GM20000 (cell line): Measurements from ENCODE around the gene FCF1.

Experiments used
- DNase-seq: peaks from one replicate; pipeline ENCODE4 v3.0.0; 2012; ENCODE audit warnings: low spot score
- TF ChIP-seq, protein P1 (sequence below): IDR thresholded peaks from 2 replicates; pipeline ENCODE4 v1.5.1; 2012; ENCODE audit warnings: mild to moderate bottlenecking, control low read depth; ENCODE audit errors: extremely low read depth, missing control alignments

Gene FCF1

DNA sequence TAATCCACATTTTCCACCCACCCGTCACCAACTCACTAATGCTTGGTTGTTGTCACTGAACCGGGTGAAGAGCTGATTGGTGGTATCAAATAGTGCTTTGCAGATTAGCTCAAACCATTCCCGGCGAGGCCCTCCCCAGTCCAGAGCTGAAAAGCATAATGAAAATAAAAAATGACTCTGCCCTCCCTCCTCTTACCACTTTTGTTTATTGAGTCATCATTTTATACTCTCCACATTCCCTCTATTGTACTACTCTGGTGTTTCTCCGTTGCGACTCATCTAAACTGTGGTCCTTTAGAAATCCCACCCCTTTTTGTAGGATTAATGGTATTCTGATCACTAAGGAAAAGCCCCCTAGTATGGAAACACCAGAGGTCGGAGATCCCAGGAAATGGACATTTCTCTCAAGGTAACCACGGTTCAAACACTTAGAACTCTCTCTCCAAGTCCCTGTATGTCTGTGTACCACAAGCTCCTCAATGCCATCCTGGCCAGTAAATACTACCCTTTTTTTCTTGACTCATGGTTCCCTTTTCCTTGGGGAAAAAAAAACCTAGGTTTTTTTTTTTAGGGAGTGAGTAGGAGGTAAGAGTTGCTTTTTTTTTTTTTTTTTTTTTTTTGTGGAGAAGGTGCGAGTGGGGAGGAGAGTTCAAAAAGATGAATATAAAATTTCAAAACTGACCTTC lies 42.1 kb upstream of the FCF1 start:
- no peak for DNase-seq
- TF ChIP-seq, protein P1, sequence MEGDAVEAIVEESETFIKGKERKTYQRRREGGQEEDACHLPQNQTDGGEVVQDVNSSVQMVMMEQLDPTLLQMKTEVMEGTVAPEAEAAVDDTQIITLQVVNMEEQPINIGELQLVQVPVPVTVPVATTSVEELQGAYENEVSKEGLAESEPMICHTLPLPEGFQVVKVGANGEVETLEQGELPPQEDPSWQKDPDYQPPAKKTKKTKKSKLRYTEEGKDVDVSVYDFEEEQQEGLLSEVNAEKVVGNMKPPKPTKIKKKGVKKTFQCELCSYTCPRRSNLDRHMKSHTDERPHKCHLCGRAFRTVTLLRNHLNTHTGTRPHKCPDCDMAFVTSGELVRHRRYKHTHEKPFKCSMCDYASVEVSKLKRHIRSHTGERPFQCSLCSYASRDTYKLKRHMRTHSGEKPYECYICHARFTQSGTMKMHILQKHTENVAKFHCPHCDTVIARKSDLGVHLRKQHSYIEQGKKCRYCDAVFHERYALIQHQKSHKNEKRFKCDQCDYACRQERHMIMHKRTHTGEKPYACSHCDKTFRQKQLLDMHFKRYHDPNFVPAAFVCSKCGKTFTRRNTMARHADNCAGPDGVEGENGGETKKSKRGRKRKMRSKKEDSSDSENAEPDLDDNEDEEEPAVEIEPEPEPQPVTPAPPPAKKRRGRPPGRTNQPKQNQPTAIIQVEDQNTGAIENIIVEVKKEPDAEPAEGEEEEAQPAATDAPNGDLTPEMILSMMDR: no peak

DNA sequence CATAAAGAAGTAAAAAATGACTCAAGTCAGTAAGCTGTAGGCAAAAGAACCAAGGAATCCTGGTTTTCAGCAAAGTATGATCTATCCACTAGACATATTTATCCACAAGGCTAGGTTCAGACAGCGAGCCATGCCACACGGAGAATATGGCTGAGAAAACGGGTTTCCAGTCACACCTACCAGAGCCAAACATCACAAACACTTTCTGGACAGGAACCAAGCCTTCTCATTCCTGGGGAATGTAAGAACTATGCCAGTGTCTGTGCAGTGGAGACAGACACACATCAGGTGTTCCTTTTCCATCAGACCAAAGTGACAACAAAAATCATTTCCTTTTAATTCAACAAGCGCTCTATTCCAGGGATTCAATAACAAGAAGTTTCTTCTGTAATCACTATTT lies 41.2 kb upstream of the FCF1 start:
- DNase-seq: no peak
- TF ChIP-seq, protein P1: no peak

GRCh38 chr14:74673768-74674167 lies 39.2 kb upstream of the FCF1 start:
- DNase-seq: no peak
- TF ChIP-seq, protein P1: no peak

- DNase-seq: no peak
- TF ChIP-seq, protein P1: no peak
These were observed 37.7 kb upstream of the FCF1 start for GRCh38 chr14:74675219-74675618.

GRCh38 chr14:74682169-74682952 lies 30.6 kb upstream of the FCF1 start:
- no peak for DNase-seq
- TF ChIP-seq, protein P1: no peak

DNA sequence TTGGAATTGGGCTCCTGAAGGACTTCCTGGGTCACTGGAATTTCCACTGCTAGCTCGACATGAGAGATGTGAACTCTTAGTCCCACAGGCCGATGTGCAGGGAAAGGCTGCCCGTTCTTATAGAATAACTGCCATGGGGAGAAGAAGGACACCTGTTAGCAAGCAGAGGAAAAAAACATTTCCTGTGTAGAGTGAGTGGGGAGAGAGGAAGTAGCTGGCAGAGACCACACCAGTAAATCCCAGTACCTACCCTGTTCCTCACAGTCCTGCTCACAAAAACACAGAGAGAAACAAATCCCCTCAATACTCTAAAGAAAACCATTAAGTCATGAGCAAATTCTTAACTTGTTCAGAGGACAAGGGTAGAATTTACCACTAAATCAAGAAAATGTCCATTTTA lies 29.5 kb upstream of the FCF1 start:
- DNase-seq: no peak
- TF ChIP-seq, protein P1: no peak

- peak; percentile 51 for DNase-seq
- TF ChIP-seq, protein P1: no peak
These were observed 28.5 kb upstream of the FCF1 start for GRCh38 chr14:74684434-74684833.
